Esophagus muscularis mucosa (tissue), 4 donors: ENCODE measurements around the gene TMEM186. TPM values are rescaled to one million over a fixed set of nuclear protein-coding genes. Genes with fewer than 3 reads are reported as not detected.

ENCODE experiments used
- DNase-seq: peaks from one replicate; pipeline ENCODE4 v3.0.0-alpha.2; 2017; ENCODE audit errors: extremely low spot score
- H3K27ac ChIP-seq, 4 donors: fragments of 200-600 bp; sonication (generic); replicated peaks in 1 of 4; 1 replicate in 3 of 4; 2 replicates in 1 of 4; pipeline ENCODE4 v1.5.1; 2016 to 2019; ENCODE audit warnings: mild to moderate bottlenecking in 1 of 4
- H3K27me3 ChIP-seq, 4 donors: fragments of 200-600 bp; sonication (generic); one replicate each; pipeline versions ENCODE4 v1.5.1 to v1.6.0; 2016 to 2019
- H3K36me3 ChIP-seq, 4 donors: fragments of 200-600 bp; sonication (generic); one replicate each; pipeline ENCODE4 v1.5.1; 2016 to 2019
- H3K4me1 ChIP-seq, 4 donors: fragments of 200-600 bp; sonication (generic); one replicate each; pipeline ENCODE4 v1.5.1; 2016 to 2019
- H3K4me3 ChIP-seq, 4 donors: fragments of 200-600 bp; sonication (generic); 1 replicate in 2 of 4; 2 replicates in 2 of 4; pipeline ENCODE4 v1.5.1; 2016 to 2019; ENCODE audit warnings: mild to moderate bottlenecking in 4 of 4, moderate library complexity in 1 of 4
- H3K9me3 ChIP-seq, 4 donors: fragments of 200-600 bp; sonication (generic); 1 replicate in 3 of 4; 2 replicates in 1 of 4; pipeline ENCODE4 v1.5.1; 2016 to 2019
- CTCF ChIP-seq, 3 experiments: fragments of 200-600 bp in 2 of 3; fragments of 450-650 bp in 1 of 3; sonication (generic) in 2 of 3; IDR thresholded peaks; one replicate each; pipeline ENCODE4 v1.5.1; 2017 to 2019; ENCODE audit warnings: antibody characterized with exemption in 3 of 3, mild to moderate bottlenecking in 2 of 3, moderate library complexity in 1 of 3
- EP300 ChIP-seq: sonication (generic); formaldehyde crosslinking; IDR thresholded peaks from one replicate; pipeline ENCODE4 v1.6.1; 2017; ENCODE audit warnings: antibody characterized with exemption
- POLR2A ChIP-seq: fragments of 450-650 bp; IDR thresholded peaks from one replicate; pipeline ENCODE4 v1.6.1; 2017; ENCODE audit warnings: antibody characterized with exemption, moderate library complexity, mild to moderate bottlenecking, low read depth
- POLR2AphosphoS5 ChIP-seq, 2 donors: sonication (generic); formaldehyde crosslinking; IDR thresholded peaks; one replicate each; pipeline ENCODE4 v1.6.1; 2017; ENCODE audit warnings: antibody characterized with exemption in 2 of 2
- WGBS: methylation state at CpG from one replicate; pipeline ENCODE4 v1.1.5; 2018; 5-methylcytosine and 5-hydroxymethylcytosine counted together
- intact Hi-C: fragments of 100-400 bp; cut with DNase I; formaldehyde crosslinking; loops from one replicate; pipeline ENCODE4 v1.15.1; 2023
- total RNA-seq, 4 donors: library from RNA; depleted of rRNA; stranded (reverse); fragments of >200 nt; gene quantifications; one replicate each; pipeline versions ENCODE4 v1.1.0 to v1.2.1, GENCODE V29; 2016

The TMEM186 gene
- total RNA-seq, 4 donors from 2014 or later = 7.9 to 12.2 (median 9.6) TPM

GRCh38 chr16:8761078-8761477 is 36.4 kb downstream of the TMEM186 start:
- no peak overlapping the region for H3K4me3 ChIP-seq
- H3K27ac ChIP-seq = no peak overlapping the region
- no peaks in the 10 kb centered on the region for H3K9me3 ChIP-seq
- no peak for TF ChIP-seq POLR2A
- TF ChIP-seq POLR2AphosphoS5 (IDR thresholded peaks at IDR 0.05) = no peak
- no peak for TF ChIP-seq EP300
- no peak for TF ChIP-seq CTCF (IDR thresholded peaks at IDR 0.05)
- intact Hi-C loops = no loop called here
- H3K36me3 ChIP-seq = peaks cover 0 to 53% (median 13%) of the 10 kb centered on the region in 4 donors
- no peak for DNase-seq
- no peaks in the 10 kb centered on the region for H3K27me3 ChIP-seq
- H3K4me1 ChIP-seq = no peaks in the 10 kb centered on the region
- WGBS = 90% methylated on average over 6 of the region's 6 CpGs

GRCh38 chr16:8760021-8760420 is 37.4 kb downstream of the TMEM186 start:
- no peak overlapping the region for H3K4me3 ChIP-seq
- WGBS = 86% methylated on average over 10 of the region's 10 CpGs
- intact Hi-C loops = no loop called here
- H3K9me3 ChIP-seq = no peaks in the 10 kb centered on the region
- no peak overlapping the region for H3K27ac ChIP-seq
- no peak for DNase-seq
- H3K4me1 ChIP-seq = no peaks in the 10 kb centered on the region
- no peaks in the 10 kb centered on the region for H3K27me3 ChIP-seq
- TF ChIP-seq CTCF (IDR thresholded peaks at IDR 0.05) (no peak), POLR2A (no peak), POLR2AphosphoS5 (IDR thresholded peaks at IDR 0.05) (no peak), EP300 (no peak)
- peaks cover 0 to 45% (median 11%) of the 10 kb centered on the region in 4 donors for H3K36me3 ChIP-seq

- H3K27ac ChIP-seq = no peak overlapping the region
These were observed 39.4 kb downstream of the TMEM186 start for GRCh38 chr16:8758022-8758421.

GRCh38 chr16:8756755-8757154 is 40.7 kb downstream of the TMEM186 start:
- Histone ChIP-seq H3K27me3 (no peaks in the 10 kb centered on the region), H3K9me3 (no peaks in the 10 kb centered on the region), H3K36me3 (peaks cover 0 to 42% (median 5%) of the 10 kb centered on the region in 4 donors), H3K4me1 (peaks cover 8 to 10% (median 9%) of the 10 kb centered on the region in 4 donors), H3K4me3 (no peak overlapping the region), H3K27ac (no peak overlapping the region)
- DNase-seq = no peak
- TF ChIP-seq CTCF (IDR thresholded peaks at IDR 0.05) (no peak), EP300 (no peak), POLR2A (no peak), POLR2AphosphoS5 (IDR thresholded peaks at IDR 0.05) (no peak)
- WGBS = 92% methylated on average over 4 of the region's 5 CpGs
- intact Hi-C loops = no loop called here

More at GRCh38 chr16:8758022-8758421, 39.4 kb downstream of the TMEM186 start:
- Histone ChIP-seq H3K4me3 (no peak overlapping the region), H3K27me3 (no peaks in the 10 kb centered on the region), H3K4me1 (no peaks in the 10 kb centered on the region), H3K36me3 (peaks cover 0 to 42% (median 5%) of the 10 kb centered on the region in 4 donors), H3K9me3 (no peaks in the 10 kb centered on the region)
- no peak for DNase-seq
- intact Hi-C loops = no loop called here
- TF ChIP-seq POLR2A (no peak), EP300 (no peak), CTCF (IDR thresholded peaks at IDR 0.05) (no peak), POLR2AphosphoS5 (IDR thresholded peaks at IDR 0.05) (no peak)
- 92% methylated on average over 6 of the region's 6 CpGs for WGBS
